Thyroid gland (tissue), 4 donors: Measurements from ENCODE around the gene RASL12. TPM values are rescaled to one million over a fixed set of nuclear protein-coding genes. Genes with fewer than 3 reads are reported as not detected.

Source experiments
- DNase-seq, 2 donors: peaks; one replicate each; pipeline ENCODE4 v3.0.0-alpha.2; 2019
- H3K27ac ChIP-seq, 3 donors: fragments of 200-600 bp; sonication (generic); 1 replicate in 2 of 3; 2 replicates in 1 of 3; pipeline ENCODE4 v1.5.1; 2016 to 2019; ENCODE audit warnings: mild to moderate bottlenecking in 1 of 3, moderate library complexity in 1 of 3
- H3K27me3 ChIP-seq: fragments of 200-600 bp; sonication (generic); one replicate; pipeline ENCODE4 v1.5.1; 2019
- H3K36me3 ChIP-seq, 2 donors: fragments of 200-600 bp; sonication (generic); one replicate each; pipeline ENCODE4 v1.5.1; 2016 to 2019
- H3K4me1 ChIP-seq, 2 donors: fragments of 200-600 bp; sonication (generic); one replicate each; pipeline ENCODE4 v1.5.1; 2017 to 2019
- H3K4me3 ChIP-seq, 3 donors: fragments of 200-600 bp; sonication (generic); replicated peaks in 1 of 3; 1 replicate in 2 of 3; 2 replicates in 1 of 3; pipeline ENCODE4 v1.5.1; 2016; ENCODE audit warnings: mild to moderate bottlenecking in 1 of 3
- H3K9me3 ChIP-seq: fragments of 200-600 bp; sonication (generic); one replicate; pipeline ENCODE4 v1.5.1; 2017
- POLR2A ChIP-seq, 2 donors: fragments of 450-650 bp; IDR thresholded peaks; one replicate each; pipeline ENCODE4 v1.6.1; 2017; ENCODE audit warnings: antibody characterized with exemption in 2 of 2, mild to moderate bottlenecking in 2 of 2, moderate library complexity in 1 of 2
- WGBS, 2 donors: methylation state at CpG; one replicate each; pipeline ENCODE4 v1.1.5; 2017; 5-methylcytosine and 5-hydroxymethylcytosine counted together
- intact Hi-C: fragments of 100-400 bp; cut with DNase I; formaldehyde crosslinking; loops from one replicate; pipeline ENCODE4 v1.15.1; 2023
- total RNA-seq, 4 donors: library from RNA; depleted of rRNA; stranded (reverse); fragments of >200 nt; gene quantifications; one replicate each; pipeline ENCODE4 v1.2.3, GENCODE V29; 2016
- TF ChIP-seq, protein P1 (sequence below), 6 experiments: fragments of 200-600 bp in 3 of 6; fragments of 450-650 bp in 3 of 6; sonication (generic) in 3 of 6; IDR thresholded peaks; one replicate each; pipeline ENCODE4 v1.5.1; 2016 to 2019; ENCODE audit warnings: antibody characterized with exemption in 6 of 6, mild to moderate bottlenecking in 2 of 6, inconsistent platforms in 1 of 6, moderate library complexity in 1 of 6

RASL12 gene
- total RNA-seq, 4 donors from 2014 or later = 5.1 to 12.5 (median 7.7) TPM

DNA sequence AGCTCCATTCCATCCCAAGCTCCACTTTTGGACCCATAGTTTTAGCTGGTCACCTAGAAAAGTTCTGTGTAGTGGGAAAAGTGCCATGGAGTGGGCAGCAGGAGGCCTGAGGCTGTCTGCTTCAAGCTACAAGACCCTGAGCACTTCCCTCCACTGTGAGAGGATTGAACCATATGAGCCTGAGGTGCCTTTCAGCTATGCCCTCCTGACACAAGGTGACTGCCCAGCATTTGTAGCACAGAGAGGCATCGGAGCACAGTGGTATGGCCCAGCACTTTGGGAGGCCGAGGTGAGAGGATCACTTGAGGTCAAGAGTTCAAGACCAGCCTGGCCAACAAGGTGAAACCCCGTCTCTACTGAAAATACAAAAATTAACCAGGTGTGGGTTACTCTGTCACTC lies 4.8 kb upstream of the RASL12 start:
- no peak for TF ChIP-seq POLR2A (IDR thresholded peaks at IDR 0.05)
- H3K27me3 ChIP-seq = no peaks in the 10 kb centered on the region
- DNase-seq = no peak
- H3K4me3 ChIP-seq = no peak overlapping the region
- H3K36me3 ChIP-seq = no peaks in the 10 kb centered on the region
- peaks cover 15 to 43% of the 10 kb centered on the region in 2 donors for H3K4me1 ChIP-seq
- whole genome bisulfite sequencing, 2 donors = 92 to 95% methylated on average over 3 of the region's 3 CpGs
- intact Hi-C loops = no loop called here
- H3K9me3 ChIP-seq = no peaks in the 10 kb centered on the region
- H3K27ac ChIP-seq = peak overlapping the region in 1 of 3 donors; percentile 55

- intact Hi-C loops = no loop called here
- Histone ChIP-seq H3K27me3 (no peaks in the 10 kb centered on the region), H3K4me3 (no peak overlapping the region), H3K4me1 (peaks cover 15 to 44% of the 10 kb centered on the region in 2 donors), H3K36me3 (no peaks in the 10 kb centered on the region), H3K27ac (peak overlapping the region in 1 of 3 donors; percentile 55), H3K9me3 (no peaks in the 10 kb centered on the region)
- no peak for DNase-seq
- 82% methylated on average over 1 of the region's 1 CpG for WGBS, 2 donors
- TF ChIP-seq, protein P1, sequence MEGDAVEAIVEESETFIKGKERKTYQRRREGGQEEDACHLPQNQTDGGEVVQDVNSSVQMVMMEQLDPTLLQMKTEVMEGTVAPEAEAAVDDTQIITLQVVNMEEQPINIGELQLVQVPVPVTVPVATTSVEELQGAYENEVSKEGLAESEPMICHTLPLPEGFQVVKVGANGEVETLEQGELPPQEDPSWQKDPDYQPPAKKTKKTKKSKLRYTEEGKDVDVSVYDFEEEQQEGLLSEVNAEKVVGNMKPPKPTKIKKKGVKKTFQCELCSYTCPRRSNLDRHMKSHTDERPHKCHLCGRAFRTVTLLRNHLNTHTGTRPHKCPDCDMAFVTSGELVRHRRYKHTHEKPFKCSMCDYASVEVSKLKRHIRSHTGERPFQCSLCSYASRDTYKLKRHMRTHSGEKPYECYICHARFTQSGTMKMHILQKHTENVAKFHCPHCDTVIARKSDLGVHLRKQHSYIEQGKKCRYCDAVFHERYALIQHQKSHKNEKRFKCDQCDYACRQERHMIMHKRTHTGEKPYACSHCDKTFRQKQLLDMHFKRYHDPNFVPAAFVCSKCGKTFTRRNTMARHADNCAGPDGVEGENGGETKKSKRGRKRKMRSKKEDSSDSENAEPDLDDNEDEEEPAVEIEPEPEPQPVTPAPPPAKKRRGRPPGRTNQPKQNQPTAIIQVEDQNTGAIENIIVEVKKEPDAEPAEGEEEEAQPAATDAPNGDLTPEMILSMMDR (IDR thresholded peaks at IDR 0.05) = no peak
- no peak for TF ChIP-seq POLR2A (IDR thresholded peaks at IDR 0.05)
These were observed 4.2 kb upstream of the RASL12 start for GRCh38 chr15:65072027-65072426.

DNA sequence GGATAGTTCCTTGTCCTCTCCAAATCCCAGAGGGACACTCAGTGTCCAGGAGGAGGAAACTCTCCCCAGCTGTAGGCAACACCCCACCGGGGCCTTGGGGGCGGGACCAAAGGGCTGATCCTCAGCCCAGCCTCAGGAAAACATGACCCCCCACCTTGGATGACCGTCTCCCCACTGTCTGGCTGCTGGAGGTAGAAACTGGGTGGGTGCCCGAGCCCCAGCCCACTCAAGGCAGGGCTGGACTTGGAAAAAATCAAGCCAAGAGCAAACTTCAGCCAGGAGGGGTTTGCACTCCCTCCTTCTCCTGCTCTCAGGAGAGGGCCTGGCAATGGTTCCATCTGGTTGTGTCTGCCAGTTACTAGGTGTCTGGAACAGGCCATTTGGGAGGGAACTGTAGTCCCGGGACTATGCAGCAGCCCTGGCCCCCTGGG lies 3.6 kb upstream of the RASL12 start:
- TF ChIP-seq, protein P1 (IDR thresholded peaks at IDR 0.05) = no peak
- no peak for TF ChIP-seq POLR2A (IDR thresholded peaks at IDR 0.05)
- Histone ChIP-seq H3K27me3 (no peaks in the 10 kb centered on the region), H3K4me3 (no peak overlapping the region), H3K27ac (peak overlapping the region; percentile 0 to 55 (median 1)), H3K36me3 (no peaks in the 10 kb centered on the region), H3K4me1 (peaks cover 15 to 44% of the 10 kb centered on the region in 2 donors), H3K9me3 (no peaks in the 10 kb centered on the region)
- intact Hi-C loops = no loop called here
- DNase-seq = peak; percentile 83 to 85
- WGBS, 2 donors = 24% methylated on average over 5 of the region's 5 CpGs; no CpG with 5 or more reads in 1 of the 2 donors

- no peak overlapping the region for H3K4me3 ChIP-seq
- H3K27me3 ChIP-seq = no peaks in the 10 kb centered on the region
- DNase-seq = peak; percentile 36 to 58
- no peak for TF ChIP-seq POLR2A (IDR thresholded peaks at IDR 0.05)
- TF ChIP-seq, protein P1 (IDR thresholded peaks at IDR 0.05) = no peak
- no peaks in the 10 kb centered on the region for H3K9me3 ChIP-seq
- intact Hi-C loops = no loop called here
- no peaks in the 10 kb centered on the region for H3K36me3 ChIP-seq
- H3K27ac ChIP-seq = peak overlapping the region in 1 of 3 donors; percentile 55
- peaks cover 15 to 44% of the 10 kb centered on the region in 2 donors for H3K4me1 ChIP-seq
- WGBS, 2 donors = 73 to 80% methylated on average over 5 of the region's 5 CpGs
These were observed 2.2 kb upstream of the RASL12 start for GRCh38 chr15:65069779-65070546.

- intact Hi-C loops = no loop called here
- peaks cover 15 to 44% of the 10 kb centered on the region in 2 donors for H3K4me1 ChIP-seq
- no peaks in the 10 kb centered on the region for H3K9me3 ChIP-seq
- WGBS, 2 donors = 20 to 78% methylated on average over 1 of the region's 1 CpG
- no peaks in the 10 kb centered on the region for H3K27me3 ChIP-seq
- H3K36me3 ChIP-seq = no peaks in the 10 kb centered on the region
- H3K27ac ChIP-seq = no peak overlapping the region
- H3K4me3 ChIP-seq = no peak overlapping the region
- no peak for DNase-seq
- TF ChIP-seq, protein P1 (IDR thresholded peaks at IDR 0.05) = no peak
- TF ChIP-seq POLR2A (IDR thresholded peaks at IDR 0.05) = no peak
These were observed 1.4 kb upstream of the RASL12 start for GRCh38 chr15:65069179-65069578.
